ENCODE results near the gene C21orf58.

DNA sequence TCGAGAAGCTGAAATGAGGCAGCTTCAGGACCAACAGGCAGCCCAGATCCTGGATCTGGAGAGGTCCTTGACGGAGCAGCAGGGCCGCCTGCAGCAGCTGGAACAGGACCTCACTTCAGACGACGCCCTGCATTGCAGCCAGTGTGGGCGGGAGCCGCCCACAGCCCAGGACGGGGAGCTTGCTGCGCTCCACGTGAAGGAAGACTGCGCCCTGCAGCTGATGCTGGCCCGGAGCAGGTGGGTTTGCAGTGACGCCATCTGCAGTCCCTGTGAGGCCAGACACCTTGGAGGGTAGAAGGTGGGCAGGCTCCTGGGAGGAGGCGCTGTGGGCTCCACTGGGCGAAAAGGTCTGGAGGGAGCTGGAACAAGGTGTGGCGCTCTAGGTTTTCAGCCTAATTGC is 40.0 kb upstream of the C21orf58 start:
- TF ChIP-seq, protein P1, sequence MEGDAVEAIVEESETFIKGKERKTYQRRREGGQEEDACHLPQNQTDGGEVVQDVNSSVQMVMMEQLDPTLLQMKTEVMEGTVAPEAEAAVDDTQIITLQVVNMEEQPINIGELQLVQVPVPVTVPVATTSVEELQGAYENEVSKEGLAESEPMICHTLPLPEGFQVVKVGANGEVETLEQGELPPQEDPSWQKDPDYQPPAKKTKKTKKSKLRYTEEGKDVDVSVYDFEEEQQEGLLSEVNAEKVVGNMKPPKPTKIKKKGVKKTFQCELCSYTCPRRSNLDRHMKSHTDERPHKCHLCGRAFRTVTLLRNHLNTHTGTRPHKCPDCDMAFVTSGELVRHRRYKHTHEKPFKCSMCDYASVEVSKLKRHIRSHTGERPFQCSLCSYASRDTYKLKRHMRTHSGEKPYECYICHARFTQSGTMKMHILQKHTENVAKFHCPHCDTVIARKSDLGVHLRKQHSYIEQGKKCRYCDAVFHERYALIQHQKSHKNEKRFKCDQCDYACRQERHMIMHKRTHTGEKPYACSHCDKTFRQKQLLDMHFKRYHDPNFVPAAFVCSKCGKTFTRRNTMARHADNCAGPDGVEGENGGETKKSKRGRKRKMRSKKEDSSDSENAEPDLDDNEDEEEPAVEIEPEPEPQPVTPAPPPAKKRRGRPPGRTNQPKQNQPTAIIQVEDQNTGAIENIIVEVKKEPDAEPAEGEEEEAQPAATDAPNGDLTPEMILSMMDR (IDR thresholded peaks at IDR 0.05 in 4 of 5, conservative IDR thresholded peaks at IDR 0.05 in 1 of 5): no peak
- TF ChIP-seq POLR2A (IDR thresholded peaks at IDR 0.05): no peak

Measured in gastrocnemius medialis (tissue), 4 donors.